HG02642 (cell line): Measurements from ENCODE around the gene ARL6IP6.
"Not testable (repeated sequence)": the region's sequence is repeated elsewhere in the genome, so short reads cannot be mapped to it uniquely, and the experiment has no call there.

Source experiments
- ATAC-seq: cut with Tn5 transposase; IDR thresholded peaks from one replicate; pipeline ENCODE4 v1.9.1; 2021; ENCODE audit warnings: mild to moderate bottlenecking; ENCODE audit not compliant: unreplicated experiment, poor library complexity

ARL6IP6 gene

GRCh38 chr2:152720794-152721193 lies 2.4 kb downstream of the ARL6IP6 start:
- ATAC-seq = no peak

DNA sequence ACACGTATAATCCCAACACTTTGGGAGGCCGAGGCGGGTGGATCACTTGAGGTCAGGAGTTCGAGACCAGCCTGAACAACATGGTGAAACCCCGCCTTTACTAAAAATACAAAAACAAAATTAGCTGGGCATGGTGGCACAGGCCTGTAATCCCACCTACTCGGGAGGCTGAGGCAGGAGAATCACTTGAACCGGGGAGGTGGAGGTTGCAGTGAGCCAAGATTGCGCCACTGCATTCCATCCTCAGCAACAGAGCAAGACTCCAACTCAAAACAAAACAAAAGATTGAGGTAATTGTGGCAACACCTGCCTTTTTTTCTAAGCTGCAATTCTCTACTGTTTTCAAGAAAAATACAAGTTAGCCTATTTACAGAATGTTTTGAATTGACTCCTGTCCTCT lies 4.2 kb downstream of the ARL6IP6 start:
- not testable (repeated sequence) for ATAC-seq

DNA sequence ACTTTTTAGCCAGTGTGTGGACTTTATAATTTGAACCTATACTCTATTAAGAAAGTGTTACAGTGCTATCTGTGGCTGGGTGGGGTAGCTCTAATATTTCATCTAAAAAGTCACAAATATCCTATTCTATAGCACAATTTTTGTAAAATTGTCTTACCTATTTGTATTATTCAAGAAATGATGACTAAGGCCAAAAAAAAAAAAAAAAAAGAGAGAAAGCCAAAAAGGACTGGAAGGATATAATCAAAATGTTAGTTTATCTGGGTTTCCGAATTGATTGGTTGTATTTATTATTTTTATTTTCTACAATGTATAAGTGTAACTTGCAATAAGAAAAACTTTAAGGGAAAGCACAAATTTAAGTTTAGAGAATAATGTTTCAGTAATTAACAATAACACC lies 5.5 kb downstream of the ARL6IP6 start:
- ATAC-seq = no peak

GRCh38 chr2:152729844-152730243 lies 11.4 kb downstream of the ARL6IP6 start:
- ATAC-seq = no peak

- peak; percentile 83 for ATAC-seq
Measured at GRCh38 chr2:152730591-152731333, 12.3 kb downstream of the ARL6IP6 start.

- ATAC-seq = not testable (repeated sequence)
Measured at GRCh38 chr2:152737509-152737908, 19.1 kb downstream of the ARL6IP6 start.

DNA sequence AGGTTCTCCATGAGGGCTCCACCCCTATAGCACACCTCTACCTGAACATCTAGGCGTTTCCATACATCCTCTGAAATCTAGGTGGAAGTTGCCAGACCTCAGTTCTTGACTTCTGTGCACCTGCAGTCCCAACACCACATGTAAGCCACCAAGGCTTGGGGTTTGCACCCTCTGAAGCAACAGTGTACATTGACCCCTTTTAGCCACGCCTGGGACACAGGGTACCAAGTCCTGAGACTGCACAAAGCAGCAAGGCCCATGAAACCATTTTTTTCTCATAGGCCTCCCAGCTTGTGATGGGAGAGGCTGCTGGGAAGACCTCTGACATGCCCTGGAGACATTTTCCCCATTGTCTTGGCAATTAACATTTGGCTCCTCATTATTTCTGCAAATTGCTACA lies 20.0 kb downstream of the ARL6IP6 start:
- no peak for ATAC-seq

GRCh38 chr2:152739705-152740104 lies 21.3 kb downstream of the ARL6IP6 start:
- not testable (repeated sequence) for ATAC-seq

DNA sequence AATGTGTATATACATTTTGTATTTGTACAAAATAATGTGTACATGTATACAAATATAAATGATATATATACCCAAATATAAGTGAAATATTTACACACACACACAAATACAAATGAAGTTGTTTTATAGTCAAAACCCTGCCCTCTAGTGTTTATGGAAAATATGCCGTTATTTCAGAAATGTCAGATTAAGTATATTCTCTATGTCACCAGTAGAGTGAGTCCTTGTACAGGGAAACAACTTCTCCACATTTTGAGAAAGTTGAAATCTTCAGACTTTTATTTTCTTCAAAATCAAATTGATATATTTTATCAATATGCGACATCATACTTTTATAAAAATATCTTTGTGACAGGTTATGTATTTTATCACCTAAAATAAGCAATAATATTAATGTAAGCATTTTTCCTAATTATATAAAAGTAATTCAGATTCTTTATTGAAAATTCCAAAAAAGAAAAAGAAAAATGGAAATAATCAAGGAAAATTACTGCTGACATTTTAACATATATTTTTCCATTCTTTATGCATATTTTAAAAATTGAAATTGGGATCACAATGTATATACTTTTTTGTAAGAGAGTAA lies 22.4 kb downstream of the ARL6IP6 start:
- peak; percentile 76 for ATAC-seq

DNA sequence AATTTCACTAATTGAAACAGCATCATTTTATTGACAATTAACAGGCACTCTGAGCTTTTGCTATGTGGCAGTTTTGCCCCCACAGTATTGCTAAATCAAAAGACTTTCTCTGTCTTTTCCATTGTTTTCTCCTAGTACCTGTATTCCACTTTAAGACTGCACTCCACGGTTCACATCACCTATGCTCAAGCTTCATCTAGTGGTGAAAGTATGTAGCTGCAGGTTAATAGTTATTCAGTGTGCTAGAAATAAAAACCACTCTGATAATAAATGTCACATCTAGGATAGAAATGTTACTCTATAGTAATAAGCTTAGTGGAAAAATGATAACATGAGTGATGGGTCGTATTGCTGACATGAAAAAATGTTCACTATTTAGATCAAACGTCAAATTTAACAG lies 24.6 kb downstream of the ARL6IP6 start:
- peak; percentile 71 for ATAC-seq

- ATAC-seq = not testable (repeated sequence)
Measured at GRCh38 chr2:152747751-152748150, 29.3 kb downstream of the ARL6IP6 start.

DNA sequence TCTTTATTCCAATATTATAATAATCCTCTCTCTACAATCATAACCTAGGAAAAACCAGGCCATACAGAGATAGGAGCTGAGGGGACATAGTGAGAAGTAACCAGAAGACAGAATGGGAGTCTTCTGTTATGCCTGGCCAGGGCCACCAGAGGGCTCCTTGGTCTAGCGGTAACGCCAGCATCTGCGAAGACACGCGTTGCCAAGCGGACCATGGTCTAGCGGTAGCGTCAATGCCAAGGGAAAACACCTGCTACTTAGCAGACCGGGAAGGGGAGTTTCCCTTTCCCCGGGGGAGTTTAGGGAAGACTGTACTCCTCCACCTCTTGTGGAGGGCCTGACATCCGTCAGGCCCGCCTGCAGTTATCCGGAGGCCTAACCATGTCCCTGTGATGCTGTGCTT lies 36.6 kb downstream of the ARL6IP6 start:
- ATAC-seq = no peak

DNA sequence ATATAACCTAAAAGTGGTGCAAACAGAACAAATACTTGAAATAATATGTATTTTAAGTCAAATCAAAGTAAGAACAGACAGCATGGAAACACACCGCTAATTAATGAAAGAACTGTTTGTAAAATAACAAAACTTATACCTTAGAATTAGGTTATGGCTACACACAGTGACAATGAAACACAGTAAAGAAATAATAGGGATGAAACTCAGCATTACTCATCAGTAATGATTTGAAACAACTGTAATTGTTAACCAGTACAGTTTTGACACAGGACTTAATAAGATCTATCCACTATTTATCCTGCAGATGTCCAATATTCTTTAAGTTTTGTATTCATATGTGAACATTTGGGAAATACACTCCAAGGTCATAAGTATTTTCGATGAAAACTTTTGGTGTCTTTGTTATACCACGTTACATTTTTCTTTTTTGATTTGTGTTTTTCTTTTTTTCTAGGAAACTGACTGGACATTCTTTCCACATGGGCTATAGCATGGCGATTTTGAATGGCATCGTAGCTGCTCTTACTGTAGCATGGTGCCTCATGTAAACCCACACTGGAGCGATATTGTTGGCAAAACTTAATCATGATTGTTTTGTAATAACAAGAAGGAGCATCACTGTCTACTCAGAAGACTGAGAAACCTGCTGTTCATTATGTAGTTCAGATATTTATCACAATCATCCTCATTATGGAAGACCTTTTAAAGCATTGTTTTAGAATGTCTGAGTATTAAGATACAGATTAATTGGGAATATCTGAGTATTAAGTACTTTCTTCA lies 41.1 kb downstream of the ARL6IP6 start:
- ATAC-seq = no peak

- no peak for ATAC-seq
Measured at GRCh38 chr2:152761214-152761613, 42.8 kb downstream of the ARL6IP6 start.

DNA sequence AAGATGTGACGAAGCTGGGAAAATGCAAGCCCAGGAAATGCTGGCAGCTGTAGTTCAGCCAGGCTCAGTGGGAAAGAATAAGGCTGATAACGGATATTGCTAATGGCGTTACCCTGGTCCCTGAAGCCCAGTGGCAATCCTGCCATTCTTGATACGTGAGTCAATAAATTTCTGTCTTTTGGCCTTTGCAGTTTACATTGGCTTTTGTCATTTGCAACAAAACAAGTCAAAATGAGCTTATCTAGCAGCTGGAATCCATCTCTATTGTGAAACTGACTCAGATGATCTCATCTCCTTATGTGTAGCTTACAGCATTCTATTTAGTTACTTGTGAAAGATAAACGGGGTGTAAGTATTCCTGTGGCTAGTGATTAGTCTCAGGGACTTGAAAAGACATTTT lies 43.8 kb downstream of the ARL6IP6 start:
- no peak for ATAC-seq

GRCh38 chr2:152763208-152763607 lies 44.8 kb downstream of the ARL6IP6 start:
- not testable (repeated sequence) for ATAC-seq

DNA sequence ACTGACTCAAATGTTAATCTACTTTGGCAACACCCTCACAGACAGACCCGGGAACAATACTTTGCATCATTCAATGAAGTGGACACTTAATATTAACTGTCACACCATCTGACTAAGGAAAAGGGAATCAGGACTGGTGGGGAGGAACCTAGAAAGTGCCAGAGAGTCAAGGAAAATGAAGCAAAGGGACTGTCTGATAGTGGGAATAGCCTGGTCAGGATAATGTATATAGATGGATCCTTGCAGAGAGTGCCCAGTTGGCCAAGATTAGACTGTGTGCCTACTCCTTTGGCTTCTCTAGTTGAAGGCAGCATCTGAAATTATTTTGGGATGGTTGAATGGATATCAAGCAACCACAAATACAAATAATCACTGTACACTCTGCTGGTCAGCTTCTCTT lies 45.2 kb downstream of the ARL6IP6 start:
- ATAC-seq = no peak

- ATAC-seq = no peak
Measured at GRCh38 chr2:152766928-152767327, 48.5 kb downstream of the ARL6IP6 start.

DNA sequence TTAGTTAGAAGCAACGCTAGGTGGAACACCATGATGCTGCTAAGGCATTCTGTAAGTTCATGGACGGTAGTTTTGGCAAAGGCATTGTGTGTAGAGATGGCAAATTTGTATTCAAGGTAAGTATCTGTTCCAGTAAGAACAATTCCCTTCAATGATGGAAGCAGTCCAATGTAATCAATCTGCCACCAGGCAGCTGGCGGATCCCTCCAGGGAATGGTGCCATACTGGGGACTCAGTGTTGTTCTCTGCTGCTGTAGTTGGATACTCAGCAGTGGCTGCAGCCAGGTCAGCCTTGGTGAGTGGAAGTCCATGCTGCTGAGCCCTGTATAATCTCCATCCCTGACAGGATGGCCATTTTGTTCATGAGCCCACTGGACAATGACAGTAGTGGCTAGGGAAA lies 62.8 kb downstream of the ARL6IP6 start:
- no peak for ATAC-seq

DNA sequence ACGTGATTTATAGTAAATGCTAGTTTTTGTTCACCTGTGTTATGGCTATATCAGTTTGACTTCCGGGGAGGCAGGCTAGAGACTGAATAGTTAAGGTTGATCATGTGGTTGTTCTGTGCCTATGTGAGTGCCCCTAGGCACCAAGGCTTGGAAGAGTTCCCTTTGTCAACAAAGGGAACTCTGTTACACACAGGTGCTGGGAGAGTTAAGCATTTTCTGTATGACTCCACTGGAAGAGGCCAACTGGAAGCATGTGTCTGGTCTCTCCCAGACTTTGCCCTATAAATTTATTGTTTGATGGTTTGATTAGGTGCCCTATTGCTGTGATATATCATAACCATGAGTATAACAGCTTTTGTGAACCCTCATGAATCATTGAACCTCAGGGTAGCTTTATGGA lies 63.8 kb downstream of the ARL6IP6 start:
- ATAC-seq = no peak

DNA sequence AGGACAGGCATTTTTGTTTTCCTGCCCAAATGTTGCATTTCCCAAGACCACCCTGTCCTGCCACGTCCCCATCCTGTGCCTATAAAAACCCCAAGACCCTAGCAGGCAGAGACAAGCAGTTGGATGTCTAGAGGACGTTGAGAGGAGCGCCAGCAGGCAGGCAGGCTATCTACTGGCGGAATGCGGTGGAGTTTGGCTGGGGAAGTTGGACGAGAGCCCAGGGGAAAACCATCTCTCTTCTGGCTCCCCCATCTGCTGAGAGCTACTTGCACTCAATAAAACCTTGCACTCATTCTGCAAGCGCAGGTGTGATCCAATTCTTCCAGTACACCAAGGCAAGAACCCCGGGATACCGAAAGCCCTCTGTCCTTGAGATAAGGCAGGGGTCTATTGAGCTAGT lies 72.5 kb downstream of the ARL6IP6 start:
- ATAC-seq = no peak
